Astrocyte (in vitro differentiated cells and primary cell): ENCODE results near the gene UBR3. TPM values are rescaled to one million over a fixed set of nuclear protein-coding genes. Genes with fewer than 3 reads are reported as not detected.
"Not testable (repeated sequence)": the region's sequence is repeated elsewhere in the genome, so short reads cannot be mapped to it uniquely, and the experiment has no call there.

Experiments
- DNase-seq: peaks from one replicate; pipeline ENCODE4 v3.0.0-alpha.2; 2010; ENCODE audit warnings: low read depth
- FAIRE-seq: peaks from 2 replicates; lab custom pipeline; 2011; peaks lifted over from hg19 to GRCh38; lab: Jason Lieb, UNC
- H2AFZ ChIP-seq: 2 replicates; pipeline ENCODE4 v1.6.0; 2012; ENCODE audit warnings: low read depth, low read length, inconsistent platforms
- H3K27ac ChIP-seq: 2 replicates; pipeline ENCODE4 v1.5.1; 2011; ENCODE audit warnings: low read depth, low read length, inconsistent platforms
- H3K27me3 ChIP-seq: 2 replicates; pipeline ENCODE4 v1.6.0; 2011; ENCODE audit warnings: low read length, inconsistent platforms; ENCODE audit not compliant: insufficient read depth
- H3K36me3 ChIP-seq: 2 replicates; pipeline ENCODE4 v1.5.1; 2011; ENCODE audit warnings: low read length, inconsistent platforms; ENCODE audit not compliant: insufficient read depth
- H3K4me1 ChIP-seq: 2 replicates; pipeline ENCODE4 v1.5.1; 2011; ENCODE audit warnings: low read length, inconsistent platforms; ENCODE audit not compliant: insufficient read depth
- H3K4me2 ChIP-seq: 2 replicates; pipeline ENCODE4 v1.6.0; 2012; ENCODE audit warnings: low read length, inconsistent platforms
- H3K4me3 ChIP-seq: 2 replicates; pipeline ENCODE4 v1.5.1; 2011; ENCODE audit warnings: low read depth, mild to moderate bottlenecking, low read length, inconsistent platforms; ENCODE audit not compliant: insufficient read depth
- H3K79me2 ChIP-seq: 2 replicates; pipeline ENCODE4 v1.6.0; 2012; ENCODE audit warnings: mild to moderate bottlenecking, low read length, inconsistent platforms; ENCODE audit not compliant: insufficient read depth
- H3K9ac ChIP-seq: 2 replicates; pipeline ENCODE4 v1.6.0; 2012; ENCODE audit warnings: mild to moderate bottlenecking, low read length, inconsistent platforms
- H3K9me3 ChIP-seq: 2 replicates; pipeline ENCODE4 v1.5.1; 2012; ENCODE audit warnings: low read depth, mild to moderate bottlenecking, low read length, inconsistent platforms; ENCODE audit not compliant: insufficient read depth
- H4K20me1 ChIP-seq: 2 replicates; pipeline ENCODE4 v1.6.0; 2012; ENCODE audit warnings: low read length, inconsistent platforms; ENCODE audit not compliant: insufficient read depth
- H3K27ac Mint-ChIP-seq: one replicate; pipeline ENCODE4 v1.8.0; 2021; ENCODE audit warnings: mild to moderate bottlenecking, mixed read lengths; ENCODE audit not compliant: unreplicated experiment
- H3K27me3 Mint-ChIP-seq: one replicate; pipeline ENCODE4 v1.8.0; 2021; ENCODE audit warnings: low read depth, mixed read lengths; ENCODE audit not compliant: unreplicated experiment
- H3K36me3 Mint-ChIP-seq: one replicate; pipeline ENCODE4 v1.8.0; 2021; ENCODE audit warnings: low read depth, mixed read lengths; ENCODE audit not compliant: unreplicated experiment
- H3K4me1 Mint-ChIP-seq: one replicate; pipeline ENCODE4 v1.8.0; 2021; ENCODE audit warnings: low read depth, mixed read lengths; ENCODE audit not compliant: unreplicated experiment
- H3K4me3 Mint-ChIP-seq: one replicate; pipeline ENCODE4 v1.8.0; 2021; ENCODE audit warnings: mild to moderate bottlenecking, moderate library complexity, mixed read lengths; ENCODE audit not compliant: unreplicated experiment
- H3K9me3 Mint-ChIP-seq: one replicate; pipeline ENCODE4 v1.8.0; 2021; ENCODE audit warnings: mild to moderate bottlenecking, mixed read lengths; ENCODE audit not compliant: unreplicated experiment
- CTCF ChIP-seq: IDR thresholded peaks from 2 replicates; pipeline ENCODE4 v1.5.1; 2011; ENCODE audit warnings: low read depth, mild to moderate bottlenecking, inconsistent platforms, low read length, moderate library complexity; ENCODE audit not compliant: insufficient read depth
- EZH2 ChIP-seq: IDR thresholded peaks from 2 replicates; pipeline ENCODE4 v1.6.1; 2012; ENCODE audit warnings: mild to moderate bottlenecking, low read length, inconsistent platforms; ENCODE audit not compliant: insufficient read depth
- total RNA-seq: library from RNA; stranded (reverse); gene quantifications from 2 replicates; pipeline ENCODE4 v1.2.1, GENCODE V29; 2021

UBR3 gene
- total RNA-seq, 1 donor from 2014 or later = 18.7 TPM

DNA sequence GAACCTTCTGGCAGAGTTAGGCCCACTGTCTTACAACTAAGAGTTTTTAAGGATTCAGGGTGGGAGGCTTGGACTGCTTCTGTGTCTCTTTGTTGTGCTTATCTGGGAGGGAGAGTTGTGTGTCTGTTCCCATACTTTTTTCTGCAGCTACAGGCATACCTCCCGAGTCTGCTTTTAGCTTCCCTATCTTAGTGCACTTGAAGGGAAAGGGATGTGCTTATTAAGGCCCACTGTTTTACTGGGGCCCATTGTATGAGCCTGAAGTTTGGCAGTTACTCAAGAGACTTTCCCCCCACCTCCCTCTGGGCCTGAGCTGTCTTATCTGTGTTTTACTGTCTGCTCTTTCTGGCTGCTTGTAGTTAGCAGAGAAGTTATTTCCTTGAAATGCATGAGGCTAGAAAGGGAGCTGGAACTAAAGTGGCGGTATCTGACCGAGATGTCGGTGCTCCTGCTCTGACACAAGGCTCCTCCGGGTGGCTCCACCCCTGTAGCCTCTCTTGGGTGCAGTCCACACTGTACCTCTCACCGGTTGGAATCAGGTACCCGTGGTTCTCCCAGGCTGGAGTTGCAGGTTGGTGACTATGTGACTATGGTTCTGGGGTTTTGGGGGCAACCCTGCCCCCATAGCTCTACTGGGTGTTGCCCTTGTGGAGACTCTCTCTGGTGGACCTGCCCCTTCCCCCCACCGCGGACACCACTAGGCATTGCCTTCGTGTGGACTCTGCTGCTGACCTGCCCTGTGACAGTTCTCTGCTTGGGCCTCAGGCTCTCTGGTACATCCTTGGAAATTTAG lies 12.9 kb downstream of the UBR3 start:
- FAIRE-seq (no peak), DNase-seq (no peak)
- Histone ChIP-seq H3K9ac (no peak overlapping the region), H3K27me3 (no peaks in the 10 kb centered on the region), H3K4me3 (no peak overlapping the region), H3K27ac (no peak overlapping the region), H3K79me2 (peaks cover 81% of the 10 kb centered on the region), H4K20me1 (peaks cover 60% of the 10 kb centered on the region), H3K4me1 (no peaks in the 10 kb centered on the region), H2AFZ (no peak overlapping the region), H3K9me3 (no peaks in the 10 kb centered on the region), H3K4me2 (no peak overlapping the region), H3K36me3 (peaks cover 3% of the 10 kb centered on the region)
- TF ChIP-seq EZH2 (no peak), CTCF (no peak)
- Mint-ChIP-seq H3K36me3 (peaks cover 2% of the 10 kb centered on the region), H3K9me3 (no peaks in the 10 kb centered on the region), H3K27ac (no peak overlapping the region), H3K4me3 (no peak overlapping the region), H3K27me3 (no peaks in the 10 kb centered on the region), H3K4me1 (peaks cover 19% of the 10 kb centered on the region)

- Histone ChIP-seq H3K9me3 (no peaks in the 10 kb centered on the region), H3K27me3 (no peaks in the 10 kb centered on the region), H3K4me3 (no peak overlapping the region), H3K27ac (no peak overlapping the region), H3K79me2 (peaks cover 81% of the 10 kb centered on the region), H3K4me1 (no peaks in the 10 kb centered on the region), H2AFZ (no peak overlapping the region), H4K20me1 (peaks cover 57% of the 10 kb centered on the region), H3K36me3 (peaks cover 3% of the 10 kb centered on the region), H3K4me2 (no peak overlapping the region), H3K9ac (no peak overlapping the region)
- DNase-seq (no peak), FAIRE-seq (no peak)
- TF ChIP-seq EZH2 (no peak), CTCF (no peak)
- Mint-ChIP-seq H3K9me3 (no peaks in the 10 kb centered on the region), H3K36me3 (peaks cover 2% of the 10 kb centered on the region), H3K4me3 (no peak overlapping the region), H3K27me3 (no peaks in the 10 kb centered on the region), H3K27ac (no peak overlapping the region), H3K4me1 (peaks cover 19% of the 10 kb centered on the region)
These were observed 13.5 kb downstream of the UBR3 start for GRCh38 chr2:169840747-169841142.

DNA sequence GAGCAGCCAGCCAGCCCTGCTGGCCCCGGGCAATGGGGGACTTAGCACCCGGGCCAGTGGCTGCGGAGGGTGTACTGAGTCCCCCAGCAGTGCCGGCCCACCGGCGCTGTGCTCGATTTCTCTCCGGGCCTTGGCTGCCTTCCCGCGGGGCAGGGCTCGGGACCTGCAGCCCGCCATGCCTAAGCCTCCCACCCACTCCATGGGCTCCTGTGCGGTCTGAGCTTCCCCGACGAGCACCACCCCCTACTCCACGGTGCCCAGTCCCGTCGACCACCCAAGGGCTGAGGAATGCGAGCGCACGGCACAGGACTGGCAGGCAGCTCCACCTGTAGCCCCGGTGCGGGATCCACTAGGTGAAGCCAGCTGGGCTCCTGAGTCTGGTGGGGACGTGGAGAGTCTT lies 14.4 kb downstream of the UBR3 start:
- H3K27ac Mint-ChIP-seq, H3K27me3 Mint-ChIP-seq, FAIRE-seq: not testable (repeated sequence)

More for the DNA sequence above, 14.4 kb downstream of the UBR3 start:
- Histone ChIP-seq H3K79me2 (peaks cover 82% of the 10 kb centered on the region), H4K20me1 (peaks cover 59% of the 10 kb centered on the region)
- not testable (repeated sequence) for H2AFZ ChIP-seq, H3K4me3 ChIP-seq, H3K9ac ChIP-seq, H3K36me3 ChIP-seq, H3K9me3 ChIP-seq, H3K4me1 ChIP-seq, DNase-seq, H3K36me3 Mint-ChIP-seq, H3K27me3 ChIP-seq, H3K9me3 Mint-ChIP-seq, H3K27ac ChIP-seq, H3K4me3 Mint-ChIP-seq, H3K4me2 ChIP-seq
- peaks cover 19% of the 10 kb centered on the region for H3K4me1 Mint-ChIP-seq
